Panc1 (cell line): Measurements from ENCODE around the gene HEXD. TPM values are rescaled to one million over a fixed set of nuclear protein-coding genes. Genes with fewer than 3 reads are reported as not detected.
"Not testable (repeated sequence)": the region's sequence is repeated elsewhere in the genome, so short reads cannot be mapped to it uniquely, and the experiment has no call there.

Experiments used
- ATAC-seq: fragments of 200-7000 bp; cut with Tn5 transposase; 2 replicates; pipeline ENCODE4 v1.9.1; 2020; ENCODE audit warnings: mild to moderate bottlenecking, moderate library complexity
- BruUV-seq: library from RNA; stranded (reverse); fragments of 400-500 nt; replicated peaks from 2 replicates; lab custom pipeline; 2021; lab: Mats Ljungman, UMichigan
- CTCF ChIA-PET: fragments of 300-600 bp; sonication (Branson Sonifier 250); formaldehyde crosslinking; loops from one replicate; lab custom pipeline; 2022; ENCODE audit warnings: antibody characterized with exemption; lab: Charles Lee
- POLR2A ChIA-PET: fragments of 300-600 bp; sonication (Branson Sonifier 250); formaldehyde crosslinking; loops from one replicate; lab custom pipeline; 2022; ENCODE audit warnings: antibody characterized with exemption; lab: Charles Lee
- DNase-seq: peaks from one replicate; pipeline ENCODE4 v3.0.0-alpha.2; 2010; ENCODE audit warnings: low read depth, low spot score
- H3K27ac ChIP-seq: 2 replicates; pipeline ENCODE4 v1.5.1; 2011; ENCODE audit warnings: mild to moderate bottlenecking, low read length, inconsistent platforms
- H3K27me3 ChIP-seq: fragments of 200-500 bp; sonication (Bioruptor generic); 2 replicates; pipeline ENCODE4 v1.6.0; 2014; ENCODE audit warnings: low read length, inconsistent platforms; ENCODE audit not compliant: control insufficient read depth, insufficient read depth
- H3K36me3 ChIP-seq: fragments of 200-500 bp; sonication (Bioruptor generic); 2 replicates; pipeline ENCODE4 v1.5.1; 2014; ENCODE audit warnings: inconsistent platforms, mild to moderate bottlenecking, low read length, moderate library complexity; ENCODE audit not compliant: control insufficient read depth, insufficient read depth
- H3K4me1 ChIP-seq: 2 replicates; pipeline ENCODE4 v1.5.1; 2011; ENCODE audit warnings: inconsistent platforms, mild to moderate bottlenecking, low read length, moderate library complexity; ENCODE audit not compliant: control insufficient read depth, insufficient read depth
- H3K4me3 ChIP-seq, 2 experiments: 2 replicates each; pipeline ENCODE4 v1.5.1; 2011 to 2012; ENCODE audit warnings: low read depth in 2 of 2, low read length in 2 of 2, mild to moderate bottlenecking in 2 of 2, inconsistent platforms in 1 of 2, moderate library complexity in 1 of 2
- H3K9me3 ChIP-seq: fragments of 200-500 bp; sonication (Bioruptor generic); 2 replicates; pipeline ENCODE4 v1.5.1; 2014; ENCODE audit warnings: low read depth, mild to moderate bottlenecking, inconsistent platforms, low read length, moderate library complexity; ENCODE audit not compliant: control insufficient read depth, insufficient read depth
- CTCF ChIP-seq: fragments of 450-650 bp; IDR thresholded peaks from 2 replicates; pipeline ENCODE4 v1.5.1; 2017; ENCODE audit warnings: mild to moderate bottlenecking
- POLR2AphosphoS5 ChIP-seq: IDR thresholded peaks from 2 replicates; pipeline ENCODE4 v1.6.1; 2012; ENCODE audit warnings: mild to moderate bottlenecking, low read depth, low read length, moderate library complexity
- REST ChIP-seq, 2 experiments: IDR thresholded peaks; 2 replicates each; pipeline ENCODE4 v1.6.1; 2011 to 2012; ENCODE audit warnings: low read depth in 2 of 2, control low read depth in 1 of 2, low read length in 1 of 2, mild to moderate bottlenecking in 1 of 2, moderate library complexity in 1 of 2; ENCODE audit not compliant: insufficient read depth in 1 of 2
- SIN3A ChIP-seq: IDR thresholded peaks from 2 replicates; pipeline ENCODE4 v1.6.1; 2012; ENCODE audit warnings: low read depth, mild to moderate bottlenecking, low read length, moderate library complexity, borderline replicate concordance; ENCODE audit not compliant: insufficient read depth
- TCF7L2 ChIP-seq: IDR thresholded peaks from 2 replicates; pipeline ENCODE4 v1.6.1; 2011; ENCODE audit warnings: mild to moderate bottlenecking, low read depth, low read length, inconsistent platforms
- in situ Hi-C: cut with HindIII; loops from 2 replicates; pipeline ENCODE4 v1.10.0; 2016; ENCODE audit warnings: low sequenced_read_pairs, low pct_unique_long_range_greater_than_20kb
- intact Hi-C: fragments of 100-400 bp; cut with micrococcal nuclease; formaldehyde crosslinking; loops from one replicate; pipeline ENCODE4 v1.10.0; 2022; ENCODE audit not compliant: unreplicated experiment
- total RNA-seq: library from RNA; stranded (reverse); gene quantifications from one replicate; pipeline ENCODE4 v1.2.1, GENCODE V29; 2021; ENCODE audit not compliant: unreplicated experiment

HEXD gene
- total RNA-seq, 1 experiment from 2014 or later = 25.6 TPM

- BruUV-seq = no TSS peak
- TF ChIP-seq TCF7L2 (no peak), REST (IDR thresholded peaks at IDR 0.05; ENCODE audit: insufficient read depth in 1 of 2, low read depth in 2 of 2, low read length in 1 of 2) (no peak), SIN3A (no peak), CTCF (no peak), POLR2AphosphoS5 (no peak)
- Histone ChIP-seq H3K9me3 (no peaks in the 10 kb centered on the region), H3K27me3 (no peaks in the 10 kb centered on the region), H3K27ac (peak overlapping the region; percentile 62), H3K4me3 (peak overlapping the region; percentile 9 to 37; a peak in 3 of 4 replicates), H3K36me3 (no peaks in the 10 kb centered on the region), H3K4me1 (peaks cover 36% of the 10 kb centered on the region)
- DNase-seq (no peak), ATAC-seq (no peak)
- intact Hi-C loops (no loop called here), in situ Hi-C loops (no loop called here)
- ChIA-PET POLR2A (interaction anchor here (0.7 kb wide), 1 partner anchor 98 kb away, joined by 4 read pairs; no protein-coding TSS in a partner anchor), CTCF (interaction anchor here (0.9 kb wide), 1 partner anchor 121 kb away, joined by 4 read pairs; no protein-coding TSS in a partner anchor)
These were observed 37.1 kb upstream of the HEXD start for GRCh38 chr17:82380860-82381702.

- H3K4me3 ChIP-seq, in situ Hi-C loops, H3K9me3 ChIP-seq, H3K27me3 ChIP-seq, BruUV-seq, intact Hi-C loops, ATAC-seq, POLR2A ChIA-PET, DNase-seq, H3K36me3 ChIP-seq: not testable (repeated sequence)
- CTCF ChIA-PET = interaction anchor here (0.6 kb wide), 1 partner anchor 36 kb away, joined by 3 read pairs; no protein-coding TSS in a partner anchor
- Histone ChIP-seq H3K4me1 (peaks cover 41% of the 10 kb centered on the region), H3K27ac (peak overlapping the region; percentile 62)
These were observed 36.5 kb upstream of the HEXD start for GRCh38 chr17:82381703-82382009.

- H3K36me3 ChIP-seq, H3K4me3 ChIP-seq, intact Hi-C loops, H3K27ac ChIP-seq, DNase-seq, in situ Hi-C loops, BruUV-seq, H3K27me3 ChIP-seq, H3K9me3 ChIP-seq, ATAC-seq, POLR2A ChIA-PET: not testable (repeated sequence)
- CTCF ChIA-PET = interaction anchor here (0.6 kb wide), 1 partner anchor 35 kb away, joined by 3 read pairs; no protein-coding TSS in a partner anchor
- H3K4me1 ChIP-seq = peaks cover 49% of the 10 kb centered on the region
These were observed 35.8 kb upstream of the HEXD start for GRCh38 chr17:82382220-82382932.
